ENCODE measurements around the gene NAV1. TPM values are rescaled to one million over a fixed set of nuclear protein-coding genes. Genes with fewer than 3 reads are reported as not detected.

The NAV1 gene
- total RNA-seq, 2 donors from 2014 or later, result 0.28 to 1.3 TPM

DNA sequence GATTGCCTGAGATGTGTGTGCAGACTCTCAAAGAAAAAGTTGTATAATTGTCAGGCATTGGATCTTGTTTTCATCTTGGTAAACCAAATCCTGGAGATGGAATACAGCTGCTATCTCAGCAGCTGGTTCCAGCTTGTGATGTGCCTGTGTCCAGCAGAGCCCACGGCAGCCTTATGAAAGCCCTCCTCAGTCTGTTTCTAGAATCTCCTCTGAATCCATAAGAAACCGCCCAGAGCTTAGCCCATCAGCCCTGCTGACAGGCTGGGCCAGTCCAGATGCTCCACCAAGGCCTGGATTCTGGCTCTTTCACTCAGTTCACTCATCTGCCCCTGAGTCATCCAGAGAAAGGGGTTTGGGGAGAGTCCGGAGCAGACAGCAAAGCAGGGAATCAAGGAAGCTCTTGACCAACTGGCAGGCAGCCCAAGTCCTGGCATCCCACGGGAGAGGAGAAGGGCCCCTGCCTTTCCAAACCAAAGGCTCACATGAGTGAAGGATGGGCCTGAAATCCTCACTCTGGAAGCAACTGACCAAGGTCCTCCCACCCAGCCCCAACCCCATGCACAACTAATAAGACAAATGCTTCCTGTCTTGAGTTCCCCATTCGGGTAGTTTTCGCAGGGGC, 45.7 kb downstream of the NAV1 start:
- Mint-ChIP-seq H3K4me3 (no peak overlapping the region), H3K9me3 (no peaks in the 10 kb centered on the region), H3K36me3 (ENCODE audit: low read depth) (no peaks in the 10 kb centered on the region), H3K27me3 (peaks cover 11% of the 10 kb centered on the region), H3K4me1 (no peaks in the 10 kb centered on the region), H3K27ac (no peak overlapping the region)
- no peak for ATAC-seq (replicated peaks)

DNA sequence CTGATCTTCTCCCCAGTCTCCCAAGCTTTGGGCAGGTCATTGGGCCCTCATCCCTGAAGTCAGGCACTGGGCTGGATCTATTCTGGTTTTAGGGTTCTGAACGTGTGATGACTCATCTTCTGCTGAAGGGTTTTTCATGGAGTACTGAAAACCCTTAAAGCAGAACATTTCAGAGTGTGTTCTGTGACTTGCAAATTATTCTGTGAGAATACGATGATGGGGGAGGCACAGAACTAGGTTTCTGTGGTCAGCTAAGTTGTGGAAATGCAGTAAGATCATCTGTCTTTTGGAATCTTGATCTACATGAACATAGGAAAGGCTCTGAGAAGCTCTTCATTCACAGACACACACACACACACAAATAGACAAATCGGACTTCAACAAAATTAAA, 46.2 kb downstream of the NAV1 start:
- Mint-ChIP-seq H3K36me3 (ENCODE audit: low read depth) (no peaks in the 10 kb centered on the region), H3K4me1 (no peaks in the 10 kb centered on the region), H3K4me3 (no peak overlapping the region), H3K27me3 (peaks cover 11% of the 10 kb centered on the region), H3K27ac (no peak overlapping the region), H3K9me3 (no peaks in the 10 kb centered on the region)
- no peak for ATAC-seq (replicated peaks)

DNA sequence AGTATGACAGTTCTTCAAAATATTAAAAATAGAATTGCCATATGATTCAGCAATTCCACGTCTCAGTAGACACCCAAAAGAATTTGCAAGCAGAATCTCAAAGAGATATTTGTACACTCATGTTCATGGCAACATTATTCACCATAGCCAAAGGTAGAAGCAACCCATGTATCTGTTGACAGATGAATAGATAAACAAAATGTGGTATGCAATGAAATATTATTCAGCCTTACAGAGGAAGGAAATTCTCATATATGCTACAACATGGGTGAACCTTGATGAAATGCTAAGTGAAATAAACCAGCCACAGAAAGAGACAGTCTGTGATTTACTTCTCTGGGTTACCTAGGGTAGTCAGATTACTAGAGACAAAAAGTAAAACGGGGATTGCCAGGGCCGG, 47.0 kb downstream of the NAV1 start:
- Mint-ChIP-seq H3K9me3 (no peaks in the 10 kb centered on the region), H3K36me3 (ENCODE audit: low read depth) (no peaks in the 10 kb centered on the region), H3K4me1 (no peaks in the 10 kb centered on the region), H3K4me3 (no peak overlapping the region), H3K27me3 (peaks cover 8% of the 10 kb centered on the region), H3K27ac (no peak overlapping the region)
- ATAC-seq (replicated peaks), result no peak

DNA sequence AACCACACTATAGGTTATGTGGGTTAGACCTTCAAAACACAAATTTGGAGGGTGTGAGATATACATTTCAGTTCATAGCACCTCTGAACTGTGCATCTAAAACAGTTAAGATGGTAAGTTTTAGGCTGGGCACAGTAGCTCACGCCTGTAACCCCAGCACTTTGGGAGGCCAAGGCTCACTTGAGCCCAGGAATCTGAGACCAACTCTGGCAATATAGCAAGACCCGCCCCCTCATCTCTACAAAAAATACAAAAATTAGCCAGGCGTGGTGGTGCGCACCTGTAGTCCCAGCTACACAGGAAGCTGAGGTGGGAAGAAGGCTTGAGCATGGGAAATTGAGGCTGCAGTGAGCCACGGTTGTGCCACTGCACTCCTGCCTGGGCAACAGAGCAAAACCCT, 47.9 kb downstream of the NAV1 start:
- Mint-ChIP-seq H3K27me3 (peaks cover 4% of the 10 kb centered on the region), H3K4me1 (no peaks in the 10 kb centered on the region), H3K4me3 (no peak overlapping the region), H3K9me3 (no peaks in the 10 kb centered on the region), H3K27ac (no peak overlapping the region), H3K36me3 (ENCODE audit: low read depth) (no peaks in the 10 kb centered on the region)
- no peak for ATAC-seq (replicated peaks)

DNA sequence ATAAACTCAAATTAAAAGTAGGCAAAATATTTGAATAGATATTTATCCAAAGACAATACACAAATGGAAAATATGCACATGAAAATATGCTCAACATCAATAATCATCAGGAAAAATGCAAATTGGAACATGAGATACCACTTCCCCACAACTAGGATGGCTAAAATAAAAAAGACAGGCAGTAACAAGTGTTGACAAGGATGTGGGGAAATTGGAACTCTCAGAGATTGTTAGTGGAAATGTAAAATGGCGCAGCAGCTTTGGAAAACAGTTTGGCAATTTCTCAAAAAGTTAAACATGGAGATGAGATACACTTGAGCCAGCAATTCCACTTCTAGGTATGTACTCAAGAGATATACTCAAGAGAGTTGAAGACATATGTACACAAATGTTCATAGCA, 48.8 kb downstream of the NAV1 start:
- H3K4me3 Mint-ChIP-seq, result no peak overlapping the region
- H3K27me3 Mint-ChIP-seq, result peaks cover 4% of the 10 kb centered on the region
- no peak for ATAC-seq (replicated peaks)
- no peak overlapping the region for H3K27ac Mint-ChIP-seq
- no peaks in the 10 kb centered on the region for H3K4me1 Mint-ChIP-seq
- no peaks in the 10 kb centered on the region for H3K9me3 Mint-ChIP-seq
- H3K36me3 Mint-ChIP-seq (ENCODE audit: low read depth), result no peaks in the 10 kb centered on the region

Other genes starting within 250 kb of the NAV1 start
- gene TNNT2, start 161.4 kb upstream of the NAV1 start, total RNA-seq, result not detected
- not detected for gene LAD1, start 139.8 kb upstream of the NAV1 start, total RNA-seq
- not detected for gene TNNI1, start 117.4 kb upstream of the NAV1 start, total RNA-seq
- 10 to 100 TPM in 1 of 2 donors, 1 to 10 TPM in 1; 9.4 to 21.0 TPM for gene PHLDA3, start 69.9 kb upstream of the NAV1 start, total RNA-seq
- gene CSRP1, start 32.0 kb upstream of the NAV1 start, total RNA-seq, result 10 to 100 TPM; 25.0 to 51.1 TPM